Measurements from ENCODE around the gene HMGA1. TPM values are rescaled to one million over a fixed set of nuclear protein-coding genes. Genes with fewer than 3 reads are reported as not detected.

Gene HMGA1
- total and polyA plus RNA-seq, 2 experiments from 2014 or later: 1,411 to 2,052 TPM

DNA sequence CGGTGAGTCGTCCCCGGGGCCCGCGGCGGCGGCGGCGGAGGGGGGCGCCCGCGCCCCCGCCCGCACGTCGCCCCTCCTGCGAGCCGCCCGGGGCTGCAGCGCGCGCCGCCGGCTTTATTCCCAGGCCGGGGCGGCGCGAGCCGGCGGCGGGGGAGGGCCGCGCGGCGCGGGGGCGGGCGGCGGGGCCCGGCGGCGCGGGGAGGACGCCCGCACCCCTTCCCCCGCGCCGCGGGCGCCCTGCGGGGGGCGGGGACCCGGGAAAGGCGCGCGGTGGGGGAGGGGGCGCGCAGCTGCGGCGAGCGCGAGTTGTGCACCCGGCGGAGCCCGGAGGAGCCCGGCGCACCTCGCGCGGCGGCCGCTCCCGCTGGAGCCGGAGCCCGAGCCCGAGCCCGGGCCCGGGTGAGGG is 646 bp downstream of the HMGA1 start:
- Histone ChIP-seq H3K27me3 (ENCODE audit: insufficient read depth) (no peaks in the 10 kb centered on the region), H4K20me1 (replicated peaks; ENCODE audit: insufficient read depth) (peaks cover 43% of the 10 kb centered on the region), H2AFZ (no peak overlapping the region), H3K4me3 (peak overlapping the region; percentile 97), H3K4me2 (peak overlapping the region; percentile 92), H3K79me2 (replicated peaks; ENCODE audit: insufficient read depth) (peaks cover 60% of the 10 kb centered on the region), H3K27ac (ENCODE audit: low read depth) (peak overlapping the region; percentile 97), H3K4me1 (ENCODE audit: insufficient read depth) (peaks cover 57% of the 10 kb centered on the region), H3F3A (replicated peaks; ENCODE audit: low read depth) (peaks cover 59% of the 10 kb centered on the region), H3K9me2 (ENCODE audit: insufficient read depth) (no peaks in the 10 kb centered on the region), H3K36me3 (ENCODE audit: insufficient read depth) (peaks cover 35% of the 10 kb centered on the region)
- TF ChIP-seq, protein P1, sequence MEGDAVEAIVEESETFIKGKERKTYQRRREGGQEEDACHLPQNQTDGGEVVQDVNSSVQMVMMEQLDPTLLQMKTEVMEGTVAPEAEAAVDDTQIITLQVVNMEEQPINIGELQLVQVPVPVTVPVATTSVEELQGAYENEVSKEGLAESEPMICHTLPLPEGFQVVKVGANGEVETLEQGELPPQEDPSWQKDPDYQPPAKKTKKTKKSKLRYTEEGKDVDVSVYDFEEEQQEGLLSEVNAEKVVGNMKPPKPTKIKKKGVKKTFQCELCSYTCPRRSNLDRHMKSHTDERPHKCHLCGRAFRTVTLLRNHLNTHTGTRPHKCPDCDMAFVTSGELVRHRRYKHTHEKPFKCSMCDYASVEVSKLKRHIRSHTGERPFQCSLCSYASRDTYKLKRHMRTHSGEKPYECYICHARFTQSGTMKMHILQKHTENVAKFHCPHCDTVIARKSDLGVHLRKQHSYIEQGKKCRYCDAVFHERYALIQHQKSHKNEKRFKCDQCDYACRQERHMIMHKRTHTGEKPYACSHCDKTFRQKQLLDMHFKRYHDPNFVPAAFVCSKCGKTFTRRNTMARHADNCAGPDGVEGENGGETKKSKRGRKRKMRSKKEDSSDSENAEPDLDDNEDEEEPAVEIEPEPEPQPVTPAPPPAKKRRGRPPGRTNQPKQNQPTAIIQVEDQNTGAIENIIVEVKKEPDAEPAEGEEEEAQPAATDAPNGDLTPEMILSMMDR (conservative IDR thresholded peaks at IDR 0.05; ENCODE audit: low read depth in 2 of 2): no peak
- TF ChIP-seq ZNF114 (CRISPR knock-in tag; IDR thresholded peaks at IDR 0.05): no peak
- TF ChIP-seq POLR2AphosphoS5 (IDR thresholded peaks at IDR 0.05; ENCODE audit: low read depth): no peak
- no peak for TF ChIP-seq CREB1 (CRISPR knock-in tag; IDR thresholded peaks at IDR 0.05; ENCODE audit: low read depth)
- TF ChIP-seq, protein P2, sequence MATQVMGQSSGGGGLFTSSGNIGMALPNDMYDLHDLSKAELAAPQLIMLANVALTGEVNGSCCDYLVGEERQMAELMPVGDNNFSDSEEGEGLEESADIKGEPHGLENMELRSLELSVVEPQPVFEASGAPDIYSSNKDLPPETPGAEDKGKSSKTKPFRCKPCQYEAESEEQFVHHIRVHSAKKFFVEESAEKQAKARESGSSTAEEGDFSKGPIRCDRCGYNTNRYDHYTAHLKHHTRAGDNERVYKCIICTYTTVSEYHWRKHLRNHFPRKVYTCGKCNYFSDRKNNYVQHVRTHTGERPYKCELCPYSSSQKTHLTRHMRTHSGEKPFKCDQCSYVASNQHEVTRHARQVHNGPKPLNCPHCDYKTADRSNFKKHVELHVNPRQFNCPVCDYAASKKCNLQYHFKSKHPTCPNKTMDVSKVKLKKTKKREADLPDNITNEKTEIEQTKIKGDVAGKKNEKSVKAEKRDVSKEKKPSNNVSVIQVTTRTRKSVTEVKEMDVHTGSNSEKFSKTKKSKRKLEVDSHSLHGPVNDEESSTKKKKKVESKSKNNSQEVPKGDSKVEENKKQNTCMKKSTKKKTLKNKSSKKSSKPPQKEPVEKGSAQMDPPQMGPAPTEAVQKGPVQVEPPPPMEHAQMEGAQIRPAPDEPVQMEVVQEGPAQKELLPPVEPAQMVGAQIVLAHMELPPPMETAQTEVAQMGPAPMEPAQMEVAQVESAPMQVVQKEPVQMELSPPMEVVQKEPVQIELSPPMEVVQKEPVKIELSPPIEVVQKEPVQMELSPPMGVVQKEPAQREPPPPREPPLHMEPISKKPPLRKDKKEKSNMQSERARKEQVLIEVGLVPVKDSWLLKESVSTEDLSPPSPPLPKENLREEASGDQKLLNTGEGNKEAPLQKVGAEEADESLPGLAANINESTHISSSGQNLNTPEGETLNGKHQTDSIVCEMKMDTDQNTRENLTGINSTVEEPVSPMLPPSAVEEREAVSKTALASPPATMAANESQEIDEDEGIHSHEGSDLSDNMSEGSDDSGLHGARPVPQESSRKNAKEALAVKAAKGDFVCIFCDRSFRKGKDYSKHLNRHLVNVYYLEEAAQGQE (IDR thresholded peaks at IDR 0.05; ENCODE audit: unreplicated experiment): no peak
- TF ChIP-seq STAT1 (IDR thresholded peaks at IDR 0.05; ENCODE audit: unreplicated experiment): no peak
- TF ChIP-seq, protein P3, sequence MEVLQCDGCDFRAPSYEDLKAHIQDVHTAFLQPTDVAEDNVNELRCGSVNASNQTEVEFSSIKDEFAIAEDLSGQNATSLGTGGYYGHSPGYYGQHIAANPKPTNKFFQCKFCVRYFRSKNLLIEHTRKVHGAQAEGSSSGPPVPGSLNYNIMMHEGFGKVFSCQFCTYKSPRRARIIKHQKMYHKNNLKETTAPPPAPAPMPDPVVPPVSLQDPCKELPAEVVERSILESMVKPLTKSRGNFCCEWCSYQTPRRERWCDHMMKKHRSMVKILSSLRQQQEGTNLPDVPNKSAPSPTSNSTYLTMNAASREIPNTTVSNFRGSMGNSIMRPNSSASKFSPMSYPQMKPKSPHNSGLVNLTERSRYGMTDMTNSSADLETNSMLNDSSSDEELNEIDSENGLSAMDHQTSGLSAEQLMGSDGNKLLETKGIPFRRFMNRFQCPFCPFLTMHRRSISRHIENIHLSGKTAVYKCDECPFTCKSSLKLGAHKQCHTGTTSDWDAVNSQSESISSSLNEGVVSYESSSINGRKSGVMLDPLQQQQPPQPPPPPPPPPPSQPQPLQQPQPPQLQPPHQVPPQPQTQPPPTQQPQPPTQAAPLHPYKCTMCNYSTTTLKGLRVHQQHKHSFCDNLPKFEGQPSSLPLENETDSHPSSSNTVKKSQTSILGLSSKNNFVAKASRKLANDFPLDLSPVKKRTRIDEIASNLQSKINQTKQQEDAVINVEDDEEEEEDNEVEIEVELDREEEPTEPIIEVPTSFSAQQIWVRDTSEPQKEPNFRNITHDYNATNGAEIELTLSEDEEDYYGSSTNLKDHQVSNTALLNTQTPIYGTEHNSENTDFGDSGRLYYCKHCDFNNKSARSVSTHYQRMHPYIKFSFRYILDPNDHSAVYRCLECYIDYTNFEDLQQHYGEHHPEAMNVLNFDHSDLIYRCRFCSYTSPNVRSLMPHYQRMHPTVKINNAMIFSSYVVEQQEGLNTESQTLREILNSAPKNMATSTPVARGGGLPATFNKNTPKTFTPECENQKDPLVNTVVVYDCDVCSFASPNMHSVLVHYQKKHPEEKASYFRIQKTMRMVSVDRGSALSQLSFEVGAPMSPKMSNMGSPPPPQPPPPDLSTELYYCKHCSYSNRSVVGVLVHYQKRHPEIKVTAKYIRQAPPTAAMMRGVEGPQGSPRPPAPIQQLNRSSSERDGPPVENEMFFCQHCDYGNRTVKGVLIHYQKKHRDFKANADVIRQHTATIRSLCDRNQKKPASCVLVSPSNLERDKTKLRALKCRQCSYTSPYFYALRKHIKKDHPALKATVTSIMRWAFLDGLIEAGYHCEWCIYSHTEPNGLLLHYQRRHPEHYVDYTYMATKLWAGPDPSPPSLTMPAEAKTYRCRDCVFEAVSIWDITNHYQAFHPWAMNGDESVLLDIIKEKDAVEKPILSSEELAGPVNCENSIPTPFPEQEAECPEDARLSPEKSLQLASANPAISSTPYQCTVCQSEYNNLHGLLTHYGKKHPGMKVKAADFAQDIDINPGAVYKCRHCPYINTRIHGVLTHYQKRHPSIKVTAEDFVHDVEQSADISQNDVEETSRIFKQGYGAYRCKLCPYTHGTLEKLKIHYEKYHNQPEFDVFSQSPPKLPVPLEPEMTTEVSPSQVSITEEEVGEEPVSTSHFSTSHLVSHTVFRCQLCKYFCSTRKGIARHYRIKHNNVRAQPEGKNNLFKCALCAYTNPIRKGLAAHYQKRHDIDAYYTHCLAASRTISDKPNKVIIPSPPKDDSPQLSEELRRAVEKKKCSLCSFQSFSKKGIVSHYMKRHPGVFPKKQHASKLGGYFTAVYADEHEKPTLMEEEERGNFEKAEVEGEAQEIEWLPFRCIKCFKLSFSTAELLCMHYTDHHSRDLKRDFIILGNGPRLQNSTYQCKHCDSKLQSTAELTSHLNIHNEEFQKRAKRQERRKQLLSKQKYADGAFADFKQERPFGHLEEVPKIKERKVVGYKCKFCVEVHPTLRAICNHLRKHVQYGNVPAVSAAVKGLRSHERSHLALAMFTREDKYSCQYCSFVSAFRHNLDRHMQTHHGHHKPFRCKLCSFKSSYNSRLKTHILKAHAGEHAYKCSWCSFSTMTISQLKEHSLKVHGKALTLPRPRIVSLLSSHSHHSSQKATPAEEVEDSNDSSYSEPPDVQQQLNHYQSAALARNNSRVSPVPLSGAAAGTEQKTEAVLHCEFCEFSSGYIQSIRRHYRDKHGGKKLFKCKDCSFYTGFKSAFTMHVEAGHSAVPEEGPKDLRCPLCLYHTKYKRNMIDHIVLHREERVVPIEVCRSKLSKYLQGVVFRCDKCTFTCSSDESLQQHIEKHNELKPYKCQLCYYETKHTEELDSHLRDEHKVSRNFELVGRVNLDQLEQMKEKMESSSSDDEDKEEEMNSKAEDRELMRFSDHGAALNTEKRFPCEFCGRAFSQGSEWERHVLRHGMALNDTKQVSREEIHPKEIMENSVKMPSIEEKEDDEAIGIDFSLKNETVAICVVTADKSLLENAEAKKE (CRISPR knock-in tag; IDR thresholded peaks at IDR 0.05): no peak
- TF ChIP-seq EZH2phosphoT487 (IDR thresholded peaks at IDR 0.05; ENCODE audit: unreplicated experiment): no peak
- no peak for TF ChIP-seq JUNB (IDR thresholded peaks at IDR 0.05; ENCODE audit: unreplicated experiment)
- TF ChIP-seq EZH2 (IDR thresholded peaks at IDR 0.05; ENCODE audit: low read depth, unreplicated experiment): no peak
- no peak for TF ChIP-seq NANOG (IDR thresholded peaks at IDR 0.05; ENCODE audit: borderline replicate concordance)
- TF ChIP-seq, protein P4, sequence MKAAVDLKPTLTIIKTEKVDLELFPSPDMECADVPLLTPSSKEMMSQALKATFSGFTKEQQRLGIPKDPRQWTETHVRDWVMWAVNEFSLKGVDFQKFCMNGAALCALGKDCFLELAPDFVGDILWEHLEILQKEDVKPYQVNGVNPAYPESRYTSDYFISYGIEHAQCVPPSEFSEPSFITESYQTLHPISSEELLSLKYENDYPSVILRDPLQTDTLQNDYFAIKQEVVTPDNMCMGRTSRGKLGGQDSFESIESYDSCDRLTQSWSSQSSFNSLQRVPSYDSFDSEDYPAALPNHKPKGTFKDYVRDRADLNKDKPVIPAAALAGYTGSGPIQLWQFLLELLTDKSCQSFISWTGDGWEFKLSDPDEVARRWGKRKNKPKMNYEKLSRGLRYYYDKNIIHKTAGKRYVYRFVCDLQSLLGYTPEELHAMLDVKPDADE (IDR thresholded peaks at IDR 0.05): no peak
- H3K27me3 Mint-ChIP-seq (ENCODE audit: insufficient read depth, low read depth, poor library complexity): peaks cover 45% of the 10 kb centered on the region
- H3K9me3 Mint-ChIP-seq: peaks cover 7% of the 10 kb centered on the region; the same call in 2 of the 3 replicates
- peak overlapping the region; percentile 98; the same call in 2 of the 3 replicates for H3K4me3 Mint-ChIP-seq
- peaks cover 42% of the 10 kb centered on the region for H3K36me3 Mint-ChIP-seq (ENCODE audit: low read depth)
- no peak overlapping the region for H3K27ac Mint-ChIP-seq
- no peak for ATAC-seq
- peaks cover 51% of the 10 kb centered on the region for H3K4me1 Mint-ChIP-seq
- DNase-seq (ENCODE audit: low spot score): no peak
